Liver (tissue), 3 donors: ENCODE results near the gene DNAJB6.

Source experiments
- CTCF ChIP-seq: fragments of 150-350 bp; IDR thresholded peaks from 2 replicates; pipeline ENCODE4 v1.5.1; 2017; ENCODE audit warnings: improper control_type of control experiment, low read depth, low read length; ENCODE audit not compliant: missing input control
- EGR1 ChIP-seq, 2 donors: IDR thresholded peaks; 2 replicates each; pipeline ENCODE4 v1.6.1; 2016 to 2018; ENCODE audit warnings: antibody characterized with exemption in 2 of 2, low read depth in 2 of 2
- GABPA ChIP-seq, 2 donors: IDR thresholded peaks in 1 of 2; conservative IDR thresholded peaks in 1 of 2; 2 replicates each; pipeline ENCODE4 v1.6.1; 2016; ENCODE audit warnings: antibody characterized with exemption in 2 of 2, mild to moderate bottlenecking in 1 of 2, moderate library complexity in 1 of 2
- HNF4G ChIP-seq: IDR thresholded peaks from 2 replicates; pipeline ENCODE4 v1.6.1; 2016; ENCODE audit warnings: antibody characterized with exemption
- NR2F2 ChIP-seq: IDR thresholded peaks from 2 replicates; pipeline ENCODE4 v1.6.1; 2016; ENCODE audit warnings: antibody characterized with exemption
- TAF1 ChIP-seq: conservative IDR thresholded peaks from 2 replicates; pipeline ENCODE4 v1.6.1; 2016; ENCODE audit warnings: antibody characterized with exemption, mild to moderate bottlenecking
- TF ChIP-seq, protein P1 (sequence below): IDR thresholded peaks from 2 replicates; pipeline ENCODE4 v1.6.1; 2016; ENCODE audit warnings: antibody characterized with exemption
- donor health status: healthy.
- donor health status: healthy.

GRCh38 chr7:157415486-157415885 is 78.7 kb downstream of the DNAJB6 start:
- TF ChIP-seq CTCF (no peak), EGR1 (IDR thresholded peaks at IDR 0.05; ENCODE audit: low read depth in 2 of 2) (no peak), NR2F2 (no peak), TAF1 (no peak), GABPA (IDR thresholded peaks at IDR 0.05 in 1 of 2, conservative IDR thresholded peaks at IDR 0.05 in 1 of 2) (no peak), HNF4G (no peak)
- TF ChIP-seq, protein P1, sequence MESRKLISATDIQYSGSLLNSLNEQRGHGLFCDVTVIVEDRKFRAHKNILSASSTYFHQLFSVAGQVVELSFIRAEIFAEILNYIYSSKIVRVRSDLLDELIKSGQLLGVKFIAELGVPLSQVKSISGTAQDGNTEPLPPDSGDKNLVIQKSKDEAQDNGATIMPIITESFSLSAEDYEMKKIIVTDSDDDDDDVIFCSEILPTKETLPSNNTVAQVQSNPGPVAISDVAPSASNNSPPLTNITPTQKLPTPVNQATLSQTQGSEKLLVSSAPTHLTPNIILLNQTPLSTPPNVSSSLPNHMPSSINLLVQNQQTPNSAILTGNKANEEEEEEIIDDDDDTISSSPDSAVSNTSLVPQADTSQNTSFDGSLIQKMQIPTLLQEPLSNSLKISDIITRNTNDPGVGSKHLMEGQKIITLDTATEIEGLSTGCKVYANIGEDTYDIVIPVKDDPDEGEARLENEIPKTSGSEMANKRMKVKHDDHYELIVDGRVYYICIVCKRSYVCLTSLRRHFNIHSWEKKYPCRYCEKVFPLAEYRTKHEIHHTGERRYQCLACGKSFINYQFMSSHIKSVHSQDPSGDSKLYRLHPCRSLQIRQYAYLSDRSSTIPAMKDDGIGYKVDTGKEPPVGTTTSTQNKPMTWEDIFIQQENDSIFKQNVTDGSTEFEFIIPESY, result no peak
